Measurements from ENCODE around the gene CREB3L2. TPM values are rescaled to one million over a fixed set of nuclear protein-coding genes. Genes with fewer than 3 reads are reported as not detected.
A peak's percentile ranks its signal among the peaks of the same experiment; 100 is the strongest.

The CREB3L2 gene
- total RNA-seq, 1 donor from 2014 or later: 61.8 TPM

DNA sequence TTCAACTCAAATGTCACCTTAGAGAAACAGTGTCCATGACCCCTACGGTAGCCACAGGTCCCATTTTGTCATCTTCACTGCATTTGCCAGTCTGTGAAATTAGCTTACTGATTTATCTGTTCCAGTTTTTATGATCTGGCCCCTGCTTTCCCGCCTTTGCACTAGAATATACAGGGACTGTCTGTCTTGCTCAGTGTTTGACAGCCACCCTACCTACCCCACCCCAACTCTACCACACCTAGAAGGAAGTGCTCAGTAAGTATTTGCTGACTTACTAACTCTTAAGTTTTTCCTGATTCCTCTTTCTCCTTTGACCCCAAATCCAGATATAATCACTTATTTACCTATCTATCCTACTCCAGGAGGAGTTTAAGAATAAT is 49.5 kb downstream of the CREB3L2 start:
- Histone ChIP-seq H3K4me1 (peaks cover 30% of the 10 kb centered on the region), H3K4me3 (no peak overlapping the region), H3K27me3 (no peaks in the 10 kb centered on the region), H3K27ac (peak overlapping the region; percentile 25), H3K36me3 (no peaks in the 10 kb centered on the region), H3K9me3 (no peaks in the 10 kb centered on the region)
- TF ChIP-seq, protein P1, sequence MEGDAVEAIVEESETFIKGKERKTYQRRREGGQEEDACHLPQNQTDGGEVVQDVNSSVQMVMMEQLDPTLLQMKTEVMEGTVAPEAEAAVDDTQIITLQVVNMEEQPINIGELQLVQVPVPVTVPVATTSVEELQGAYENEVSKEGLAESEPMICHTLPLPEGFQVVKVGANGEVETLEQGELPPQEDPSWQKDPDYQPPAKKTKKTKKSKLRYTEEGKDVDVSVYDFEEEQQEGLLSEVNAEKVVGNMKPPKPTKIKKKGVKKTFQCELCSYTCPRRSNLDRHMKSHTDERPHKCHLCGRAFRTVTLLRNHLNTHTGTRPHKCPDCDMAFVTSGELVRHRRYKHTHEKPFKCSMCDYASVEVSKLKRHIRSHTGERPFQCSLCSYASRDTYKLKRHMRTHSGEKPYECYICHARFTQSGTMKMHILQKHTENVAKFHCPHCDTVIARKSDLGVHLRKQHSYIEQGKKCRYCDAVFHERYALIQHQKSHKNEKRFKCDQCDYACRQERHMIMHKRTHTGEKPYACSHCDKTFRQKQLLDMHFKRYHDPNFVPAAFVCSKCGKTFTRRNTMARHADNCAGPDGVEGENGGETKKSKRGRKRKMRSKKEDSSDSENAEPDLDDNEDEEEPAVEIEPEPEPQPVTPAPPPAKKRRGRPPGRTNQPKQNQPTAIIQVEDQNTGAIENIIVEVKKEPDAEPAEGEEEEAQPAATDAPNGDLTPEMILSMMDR (IDR thresholded peaks at IDR 0.05): no peak
- DNase-seq: no peak
- peak; percentile 32 for ATAC-seq
- intact Hi-C loops (cut with DNase I): no loop called here

GRCh38 chr7:137951700-137952425 is 50.0 kb downstream of the CREB3L2 start:
- Histone ChIP-seq H3K27ac (peak overlapping the region; percentile 25), H3K36me3 (no peaks in the 10 kb centered on the region), H3K27me3 (no peaks in the 10 kb centered on the region), H3K4me1 (peaks cover 30% of the 10 kb centered on the region), H3K9me3 (no peaks in the 10 kb centered on the region), H3K4me3 (no peak overlapping the region)
- intact Hi-C loops (cut with DNase I): no loop called here
- TF ChIP-seq, protein P1 (IDR thresholded peaks at IDR 0.05): no peak
- DNase-seq (no peak), ATAC-seq (no peak)

- intact Hi-C loops (cut with DNase I): no loop called here
- Histone ChIP-seq H3K36me3 (no peaks in the 10 kb centered on the region), H3K9me3 (no peaks in the 10 kb centered on the region), H3K27me3 (no peaks in the 10 kb centered on the region), H3K4me1 (peaks cover 30% of the 10 kb centered on the region), H3K27ac (no peak overlapping the region), H3K4me3 (no peak overlapping the region)
- TF ChIP-seq, protein P1 (IDR thresholded peaks at IDR 0.05): no peak
- DNase-seq (no peak), ATAC-seq (no peak)
These were observed 50.9 kb downstream of the CREB3L2 start for GRCh38 chr7:137950967-137951366.

GRCh38 chr7:137950263-137950621 is 51.6 kb downstream of the CREB3L2 start:
- no peak for DNase-seq
- intact Hi-C loops (cut with DNase I): no loop called here
- H3K36me3 ChIP-seq: no peaks in the 10 kb centered on the region
- no peaks in the 10 kb centered on the region for H3K27me3 ChIP-seq
- H3K4me3 ChIP-seq: no peak overlapping the region
- H3K9me3 ChIP-seq: no peaks in the 10 kb centered on the region
- no peak overlapping the region for H3K27ac ChIP-seq
- no peak for ATAC-seq
- peaks cover 25% of the 10 kb centered on the region for H3K4me1 ChIP-seq
- TF ChIP-seq, protein P1 (IDR thresholded peaks at IDR 0.05): no peak

DNA sequence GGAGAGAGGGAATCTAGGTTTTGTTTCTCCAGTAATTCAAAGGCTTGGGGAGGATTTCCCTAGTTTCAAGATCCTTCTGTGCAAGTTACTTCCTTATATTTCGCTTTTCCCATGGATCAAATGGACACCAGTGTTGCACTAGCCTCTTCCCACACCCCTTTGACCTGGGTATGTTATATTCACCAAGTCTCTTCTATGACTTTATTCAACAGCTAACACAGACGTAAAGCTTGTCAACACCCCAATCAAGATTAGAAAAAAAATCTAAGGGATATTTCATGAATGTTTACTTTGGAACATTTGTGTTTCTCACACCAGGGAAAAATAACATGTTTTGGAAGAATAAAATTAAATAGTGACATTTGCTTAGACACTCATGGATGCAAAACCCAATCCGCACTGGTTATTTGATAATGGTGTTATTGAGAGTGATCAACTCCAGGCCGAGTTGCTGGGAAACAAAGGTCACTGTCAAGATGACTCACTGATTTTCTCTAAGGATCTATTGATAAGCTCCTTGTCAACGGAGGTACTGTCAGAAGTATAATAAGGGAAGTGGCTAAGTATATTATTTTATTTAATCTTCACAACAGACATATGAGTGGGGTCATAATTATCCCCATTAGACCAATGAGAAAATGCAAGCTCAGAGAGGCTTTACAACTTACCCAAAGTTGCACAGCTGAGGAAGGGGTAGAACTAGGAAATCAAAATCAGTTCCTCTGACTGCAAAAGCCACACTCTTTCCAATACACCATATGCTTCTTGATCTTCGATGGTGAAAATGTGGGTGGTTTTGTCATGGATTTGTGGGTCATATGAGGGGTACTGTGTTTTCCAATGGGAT is 52.2 kb downstream of the CREB3L2 start:
- Histone ChIP-seq H3K4me3 (no peak overlapping the region), H3K9me3 (no peaks in the 10 kb centered on the region), H3K27me3 (no peaks in the 10 kb centered on the region), H3K27ac (no peak overlapping the region), H3K4me1 (peaks cover 25% of the 10 kb centered on the region), H3K36me3 (no peaks in the 10 kb centered on the region)
- no peak for ATAC-seq
- TF ChIP-seq, protein P1 (IDR thresholded peaks at IDR 0.05): no peak
- intact Hi-C loops (cut with DNase I): no loop called here
- no peak for DNase-seq
